GM12878 (cell line): ENCODE data around the gene CNST. TPM values are rescaled to one million over a fixed set of nuclear protein-coding genes. Genes with fewer than 3 reads are reported as not detected.
A peak's percentile ranks its signal among the peaks of the same experiment; 100 is the strongest.
"Not testable (repeated sequence)": the region's sequence is repeated elsewhere in the genome, so short reads cannot be mapped to it uniquely, and the experiment has no call there.

Experiments used
- ATAC-seq: fragments of 200-7000 bp; cut with Tn5 transposase; 3 replicates; pipeline ENCODE4 v1.9.1; 2020; ENCODE audit warnings: mild to moderate bottlenecking, moderate library complexity
- BruUV-seq: library from RNA; stranded (reverse); fragments of 400-500 nt; replicated peaks from 2 replicates; lab custom pipeline; 2021; lab: Mats Ljungman, UMichigan
- CTCF ChIA-PET: fragments of 300-600 bp; sonication (Branson Sonifier 250); formaldehyde crosslinking; extraction: SDS; loops from one replicate; lab custom pipeline; 2021; ENCODE audit warnings: inconsistent platforms; lab: Yijun Ruan, JAX
- POLR2A ChIA-PET: fragments of 350-600 bp; formaldehyde crosslinking; extraction: SDS; loops from one replicate; lab custom pipeline; 2021; ENCODE audit warnings: inconsistent platforms; lab: Charles Lee
- RAD21 ChIA-PET: fragments of 300-600 bp; sonication (Branson Sonifier 250); formaldehyde crosslinking; loops from one replicate; lab custom pipeline; 2023; ENCODE audit warnings: antibody characterized with exemption; ENCODE audit not compliant: unreplicated experiment; lab: Charles Lee
- SMC1A ChIA-PET: fragments of 300-600 bp; sonication (Branson Sonifier 250); formaldehyde crosslinking; loops from one replicate; lab custom pipeline; 2023; ENCODE audit not compliant: unreplicated experiment, uncharacterized antibody; lab: Charles Lee
- DNase-seq: peaks from one replicate; pipeline ENCODE4 v3.0.0-alpha.2; 2011; ENCODE audit warnings: low read depth, low spot score
- FAIRE-seq: peaks from 3 replicates; lab custom pipeline; 2011; peaks lifted over from hg19 to GRCh38; lab: Jason Lieb, UNC
- H2AFZ ChIP-seq: 2 replicates; pipeline ENCODE4 v1.6.0; 2011; ENCODE audit warnings: low read depth, low read length, control low read depth; ENCODE audit not compliant: control insufficient read depth
- H3K27ac ChIP-seq: 2 replicates; pipeline ENCODE4 v1.5.1; 2011; ENCODE audit warnings: control low read depth; ENCODE audit not compliant: control insufficient read depth, insufficient read depth
- H3K27me3 ChIP-seq, 2 experiments: replicated peaks in 1 of 2; 2 replicates each; pipeline versions ENCODE4 v1.6.0 to v1.6.1; 2011; ENCODE audit warnings: low read length in 1 of 2; ENCODE audit not compliant: control insufficient read depth in 2 of 2, insufficient read depth in 2 of 2
- H3K36me3 ChIP-seq, 2 experiments: 2 replicates each; pipeline ENCODE4 v1.5.1; 2011; ENCODE audit warnings: low read length in 1 of 2; ENCODE audit not compliant: control insufficient read depth in 2 of 2, insufficient read depth in 2 of 2
- H3K4me1 ChIP-seq: 2 replicates; pipeline ENCODE4 v1.6.1; 2011; ENCODE audit warnings: mild to moderate bottlenecking, low read length, moderate library complexity, mixed read lengths; ENCODE audit not compliant: control insufficient read depth, insufficient read depth
- H3K4me2 ChIP-seq: 2 replicates; pipeline ENCODE4 v1.6.0; 2011; ENCODE audit warnings: control low read depth; ENCODE audit not compliant: control insufficient read depth, insufficient read depth
- H3K4me3 ChIP-seq: fragments of 200-600 bp; sonication (generic); 2 replicates; pipeline ENCODE4 v1.5.1; 2016
- H3K79me2 ChIP-seq: 2 replicates; pipeline ENCODE4 v1.6.0; 2011; ENCODE audit warnings: low read length; ENCODE audit not compliant: control insufficient read depth, insufficient read depth
- H3K9ac ChIP-seq: 2 replicates; pipeline ENCODE4 v1.8.0; 2011; ENCODE audit warnings: low read length, control low read depth, mixed read lengths; ENCODE audit not compliant: control insufficient read depth, insufficient read depth
- H3K9me3 ChIP-seq: replicated peaks from 3 replicates; pipeline ENCODE4 v1.5.1; 2011; ENCODE audit warnings: mild to moderate bottlenecking, low read length; ENCODE audit not compliant: control insufficient read depth, insufficient read depth
- H4K20me1 ChIP-seq: 2 replicates; pipeline ENCODE4 v1.6.0; 2011; ENCODE audit not compliant: control insufficient read depth, insufficient read depth
- CBX5 ChIP-seq: sonication (generic); IDR thresholded peaks from 2 replicates; pipeline ENCODE4 v1.6.1; 2016; ENCODE audit warnings: low read depth, moderate library complexity, mild to moderate bottlenecking, inconsistent platforms
- GATAD2B ChIP-seq: fragments of 450-650 bp; conservative IDR thresholded peaks from 2 replicates; pipeline ENCODE4 v1.6.1; 2017; ENCODE audit warnings: low read depth, mild to moderate bottlenecking, moderate library complexity
- NFIC ChIP-seq: IDR thresholded peaks from 2 replicates; pipeline ENCODE4 v1.6.1; 2012; ENCODE audit warnings: low read depth, mild to moderate bottlenecking, inconsistent platforms, low read length, moderate library complexity
- RBBP5 ChIP-seq: fragments of 200-600 bp; sonication (generic); conservative IDR thresholded peaks from 2 replicates; pipeline ENCODE4 v1.6.1; 2016
- WGBS: methylation state at CpG from one replicate; pipeline ENCODE4 v1.1.6; 2016; ENCODE audit warnings: low lambda C conversion rate; ENCODE audit not compliant: insufficient replicate concordance, insufficient coverage; ENCODE audit errors: missing lambda C conversion rate; 5-methylcytosine and 5-hydroxymethylcytosine counted together
- in situ Hi-C: fragments of 300-500 bp; cut with MboI; formaldehyde crosslinking; loops from 9 replicates; pipeline ENCODE4 v1.14.3; 2018; ENCODE audit warnings: mixed read lengths
- intact Hi-C: fragments of 100-400 bp; cut with micrococcal nuclease; formaldehyde crosslinking; loops from one replicate; pipeline ENCODE4 v1.14.2; 2022; ENCODE audit not compliant: unreplicated experiment
- polyA plus RNA-seq, 11 experiments: library from polyadenylated mRNA; depleted of rRNA in 4 of 11; unstranded in 6 of 11; stranded (reverse) in 5 of 11; fragments of >200 nt; fragmentation: Nextera tagmentation in 4 of 11; fragmentation: Illumina TruSeq in 1 of 11; extraction: Ambion mirVana in 4 of 11; extraction: Trizol in 1 of 11; gene quantifications; 1 replicate in 1 of 11; 2 replicates in 10 of 11; pipeline versions ENCODE4 v1.2.1 to v1.2.3, GENCODE V29; 2011 to 2016; ENCODE audit warnings: inconsistent platforms in 2 of 11, missing spikeins in 2 of 11, low read depth in 1 of 11
- total RNA-seq, 4 experiments: library from RNA; depleted of rRNA in 3 of 4; stranded (reverse); fragments of >200 nt in 3 of 4; fragmentation: Illumina TruSeq in 1 of 4; extraction: Trizol in 1 of 4; gene quantifications; 2 replicates each; pipeline versions ENCODE4 v1.2.1 to v1.2.3, GENCODE V29; 2013 to 2021

Gene CNST
- total and polyA plus RNA-seq, 10 of the 15 experiments (the other 5 are each of a cell fraction or from before 2014, with no cell fraction given) = 4.8 to 16.2 (median 12.3) TPM

- H2AFZ ChIP-seq, H3K27ac ChIP-seq, H3K9ac ChIP-seq, in situ Hi-C loops, BruUV-seq, intact Hi-C loops, FAIRE-seq, H4K20me1 ChIP-seq, POLR2A ChIA-PET, H3K4me2 ChIP-seq, H3K27me3 ChIP-seq, H3K79me2 ChIP-seq, RAD21 ChIA-PET, H3K4me3 ChIP-seq, CTCF ChIA-PET, ATAC-seq, H3K36me3 ChIP-seq, H3K9me3 ChIP-seq, DNase-seq: not testable (repeated sequence)
- 0 out of 2 replicates have a peak, but pooled peaks have one; percentile 69 for TF ChIP-seq CBX5
- WGBS = 98% methylated on average over 8 of the region's 10 CpGs
- H3K4me1 ChIP-seq = peaks cover 12% of the 10 kb centered on the region; the same call in 1 of the 2 replicates
- SMC1A ChIA-PET = interaction anchor here (0.6 to 2.7 kb wide), 2 partner anchors 11 to 1733 kb away, joined by 3 to 14 read pairs; no protein-coding TSS in a partner anchor
Observed at GRCh38 chr1:246589919-246590318, 23.7 kb downstream of the CNST start.

- Histone ChIP-seq H3K4me2 (peak overlapping the region; percentile 82), H2AFZ (0 out of 2 replicates have a peak overlapping the region, but pooled peaks have one; percentile 44), H3K79me2 (peaks cover 8% of the 10 kb centered on the region), H3K27me3 (no peaks in the 10 kb centered on the region), H3K36me3 (peaks cover 0 to 6% of the 10 kb centered on the region in 2 experiments; a peak in 1 of 4 replicates), H4K20me1 (no peaks in the 10 kb centered on the region), H3K9me3 (peaks cover 4% of the 10 kb centered on the region; the same call in 2 of the 3 replicates), H3K4me3 (peak overlapping the region; percentile 29; the same call in 1 of the 2 replicates), H3K9ac (no peak overlapping the region), H3K4me1 (peaks cover 12% of the 10 kb centered on the region; the same call in 1 of the 2 replicates), H3K27ac (peak overlapping the region; percentile 64)
- no TSS peak for BruUV-seq
- ChIA-PET RAD21 (interaction anchor here (1.1 to 1.7 kb wide), 5 partner anchors 12 to 93 kb away, joined by 3 to 7 read pairs (median 5); partner anchors contain the start of genes CNST and TFB2M), CTCF (interaction anchor here (1.2 to 1.9 kb wide), 5 partner anchors 10 to 99 kb away, joined by 3 to 11 read pairs (median 5); no protein-coding TSS in a partner anchor), SMC1A (interaction anchor here (0.7 to 2.7 kb wide), 5 partner anchors 12 to 114 kb away, joined by 3 to 14 read pairs (median 7); partner anchors contain the start of gene CNST), POLR2A (interaction anchor here (1.1 kb wide), 1 partner anchor 21 kb away, joined by 4 read pairs; no protein-coding TSS in a partner anchor)
- TF ChIP-seq GATAD2B = no peak
- no peak for TF ChIP-seq RBBP5
- 0 out of 2 replicates have a peak, but pooled peaks have one; percentile 23 for TF ChIP-seq NFIC
- peak; percentile 69 for ATAC-seq
- in situ Hi-C loops = no loop called here
- intact Hi-C loops = loop anchor here (1.0 kb wide), 1 partner anchor 25 kb away; the partner anchor contains the start of genes CNST and TFB2M
- DNase-seq = no peak
- FAIRE-seq = no peak
Observed at GRCh38 chr1:246591047-246591446, 24.8 kb downstream of the CNST start.
